GM12873 (cell line): ENCODE measurements around the gene RPS24.

Experiments
- CTCF ChIP-seq: IDR thresholded peaks from 2 replicates; pipeline ENCODE4 v1.5.1; 2012; ENCODE audit warnings: low read depth, mild to moderate bottlenecking, moderate library complexity, low read length, control low read depth; ENCODE audit not compliant: insufficient read depth; ENCODE audit errors: missing control alignments

The RPS24 gene

DNA sequence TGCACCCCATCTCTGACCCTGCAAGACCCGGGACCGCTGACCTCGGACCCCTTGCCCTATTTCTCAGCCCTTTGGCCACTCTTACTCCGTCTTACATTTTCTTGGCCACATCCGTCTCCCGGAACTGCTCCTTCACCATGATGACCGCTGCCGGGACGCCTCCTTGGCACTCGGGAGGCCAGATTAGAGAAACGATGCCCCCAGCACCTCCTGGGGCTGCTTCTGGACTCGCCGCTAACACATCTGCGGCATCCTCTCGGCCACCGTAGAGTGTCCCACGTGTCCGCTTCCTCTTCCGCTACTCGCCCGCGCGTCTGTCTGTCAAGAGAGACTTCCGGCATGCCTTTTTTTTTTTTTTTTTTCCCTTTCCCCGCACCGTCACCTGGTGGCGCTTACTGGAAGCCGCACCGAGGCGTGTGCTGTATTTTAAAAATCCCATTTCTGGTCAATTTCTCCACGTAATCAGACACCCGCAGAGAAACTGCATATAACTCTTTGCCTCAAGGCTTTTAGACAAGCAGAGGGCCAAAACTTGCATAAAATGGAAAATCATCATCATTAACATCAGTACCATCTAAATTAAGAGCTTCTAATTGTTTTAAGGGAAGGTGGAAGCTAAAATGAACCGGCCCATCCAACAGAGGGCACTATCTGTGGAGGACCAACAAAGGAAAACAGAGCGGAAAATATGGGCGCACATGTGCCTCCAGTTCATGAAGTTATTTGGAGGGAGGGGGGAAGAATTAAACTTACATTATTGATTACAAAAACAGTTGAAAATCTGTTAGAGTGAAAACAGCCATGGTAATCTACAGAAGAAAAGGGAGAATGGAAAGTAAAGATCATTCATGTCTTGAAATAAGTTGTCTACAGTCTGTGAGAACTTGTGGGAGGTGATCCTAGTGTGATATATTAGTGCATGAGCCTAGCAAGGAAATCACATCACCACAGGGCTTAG, 4.1 kb upstream of the RPS24 start, which contains the start of gene POLR3A:
Gene POLR3A, minus strand, starts transcription at position 247 of the 958 bp plus-strand sequence. Its CDS starts 108 bp downstream, at position 139.
- TF ChIP-seq CTCF, result peak; percentile 58

DNA sequence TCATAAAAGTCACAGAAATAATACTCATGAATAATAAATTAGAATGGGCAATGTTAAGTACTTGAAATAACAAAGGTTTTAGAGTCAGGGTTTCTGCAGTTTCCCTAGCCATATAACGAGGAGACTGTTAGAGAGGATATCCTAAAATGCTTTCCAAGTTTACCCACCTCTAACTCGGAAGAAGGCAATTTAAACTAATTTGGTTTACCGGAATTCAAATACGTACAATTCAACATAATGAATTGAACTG, 351 bp upstream of the RPS24 start:
- TF ChIP-seq CTCF, result no peak

- no peak for TF ChIP-seq CTCF
Observed at GRCh38 chr10:78035025-78035424, 1.4 kb downstream of the RPS24 start.

- TF ChIP-seq CTCF, result no peak
Observed at GRCh38 chr10:78035437-78035836, 1.8 kb downstream of the RPS24 start.

DNA sequence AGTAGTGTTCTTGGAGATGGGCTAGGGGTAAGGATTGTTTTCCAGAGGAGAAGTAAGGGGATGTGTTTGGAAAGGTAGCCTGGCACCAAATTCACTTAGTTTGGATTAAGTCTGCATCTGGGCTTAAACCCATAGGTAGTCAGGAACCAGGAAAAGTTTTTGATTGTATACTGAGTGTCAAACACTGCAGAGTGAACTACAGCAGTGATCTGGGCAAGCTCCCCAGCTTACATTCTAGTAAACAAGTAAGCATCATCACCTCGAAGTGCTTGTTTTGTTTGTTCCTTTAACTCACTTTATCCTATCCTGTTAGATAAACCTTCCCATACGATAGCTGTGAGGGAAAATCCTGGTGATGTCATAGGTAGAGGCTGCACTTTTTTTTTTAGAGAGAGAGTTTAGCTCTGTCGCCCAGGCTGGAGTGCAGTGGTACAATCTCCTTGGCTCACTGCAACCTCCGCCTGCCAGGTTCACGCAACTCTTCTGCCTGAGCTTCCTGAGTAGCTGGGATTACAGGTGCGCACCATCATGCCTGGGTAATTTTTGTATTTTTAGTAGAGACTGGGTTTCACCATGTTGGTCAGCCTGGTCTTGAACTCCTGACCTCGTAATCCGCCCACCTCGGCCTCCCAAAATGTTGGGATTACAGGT, 2.4 kb downstream of the RPS24 start:
- TF ChIP-seq CTCF, result no peak

DNA sequence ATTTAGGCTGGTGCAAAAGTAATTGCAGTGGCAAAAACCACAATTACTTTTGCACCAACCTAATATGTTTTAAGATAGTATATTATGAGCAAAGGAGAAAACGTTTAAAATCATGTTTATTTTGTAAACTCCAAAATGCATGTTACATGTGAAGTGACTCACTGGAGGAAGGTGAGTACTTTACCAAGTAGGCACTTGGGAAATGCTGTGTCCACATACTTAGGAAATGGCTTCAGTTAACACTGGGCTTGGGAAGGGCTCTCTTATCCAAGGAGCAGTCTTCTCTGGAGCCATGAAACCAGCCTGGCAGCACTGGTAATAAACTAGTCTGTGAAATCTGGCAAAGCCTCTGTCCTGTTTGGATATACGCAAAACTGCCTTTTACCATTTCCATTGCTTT, 4.4 kb downstream of the RPS24 start:
- TF ChIP-seq CTCF, result no peak

DNA sequence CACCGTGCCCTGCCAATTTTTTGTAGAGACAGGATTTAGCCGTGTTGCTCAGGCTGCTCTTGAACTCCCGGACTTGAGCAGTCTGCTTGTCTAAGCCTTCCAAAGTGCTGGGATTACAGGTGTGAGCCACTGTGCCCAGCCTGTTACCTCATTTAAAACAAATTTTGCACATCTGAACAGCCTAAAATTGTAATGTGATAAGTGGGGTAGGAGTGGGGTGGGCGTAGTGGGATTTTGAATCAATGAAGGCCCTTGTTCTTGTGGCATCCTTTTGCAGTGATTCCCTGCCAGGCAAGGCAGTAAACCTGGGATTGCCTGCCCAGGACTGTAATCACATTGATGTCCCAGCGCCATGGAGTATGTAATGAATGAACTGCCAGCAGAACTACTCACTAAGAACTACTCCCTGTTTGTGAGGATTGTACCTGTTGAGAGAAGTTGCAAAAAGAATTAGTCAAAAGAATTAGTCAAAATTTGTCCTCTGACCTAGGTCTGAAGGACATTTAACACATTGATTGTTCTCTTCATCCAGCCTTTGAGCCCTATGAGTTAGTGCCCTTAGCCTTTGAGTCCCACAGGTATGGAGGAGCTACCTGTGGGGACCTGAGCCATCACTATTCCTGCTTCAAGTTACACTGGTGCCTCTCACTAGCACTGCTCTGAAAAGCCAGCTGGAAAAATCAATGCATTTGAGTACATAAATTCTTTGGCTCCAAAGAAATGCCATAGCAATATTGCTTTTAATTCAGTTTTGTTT, 5.3 kb downstream of the RPS24 start:
- no peak for TF ChIP-seq CTCF
